A673 (cell line): ENCODE data around the gene HTR1D.

Experiments
- EZH2 ChIP-seq: fragments of 200-600 bp; sonication (generic); IDR thresholded peaks from 2 replicates; pipeline ENCODE4 v1.6.1; 2017; ENCODE audit warnings: borderline replicate concordance, low read depth, mild to moderate bottlenecking, mixed read lengths, antibody characterized with exemption, low read length; ENCODE audit not compliant: poor library complexity, severe bottlenecking
- TF ChIP-seq, protein P1 (sequence below): fragments of 300-800, 200-600 bp; sonication (generic); conservative IDR thresholded peaks from 2 replicates; pipeline ENCODE4 v1.5.1; 2017; ENCODE audit warnings: low read depth, mild to moderate bottlenecking, antibody characterized with exemption, low read length, moderate library complexity, mixed read lengths

DNA sequence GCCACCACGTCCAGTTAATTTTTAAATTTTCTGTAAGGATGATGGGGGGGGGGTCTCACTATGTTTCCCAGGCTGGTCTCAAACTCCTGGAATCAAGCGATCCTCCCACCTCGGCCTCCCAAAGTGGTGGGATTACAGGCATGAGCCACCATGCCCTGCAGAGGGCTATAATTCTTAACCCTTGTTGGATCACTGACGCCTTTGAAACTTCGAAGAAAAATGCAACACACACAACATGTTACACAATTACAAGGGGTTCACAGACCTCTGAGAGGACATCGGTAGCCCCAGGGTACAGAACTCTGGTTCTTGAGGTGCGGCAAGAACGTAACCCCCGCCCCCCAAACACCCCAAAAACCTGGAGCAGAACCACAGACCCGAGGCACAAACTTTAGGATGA lies 40.3 kb downstream of the HTR1D start:
- TF ChIP-seq, protein P1, sequence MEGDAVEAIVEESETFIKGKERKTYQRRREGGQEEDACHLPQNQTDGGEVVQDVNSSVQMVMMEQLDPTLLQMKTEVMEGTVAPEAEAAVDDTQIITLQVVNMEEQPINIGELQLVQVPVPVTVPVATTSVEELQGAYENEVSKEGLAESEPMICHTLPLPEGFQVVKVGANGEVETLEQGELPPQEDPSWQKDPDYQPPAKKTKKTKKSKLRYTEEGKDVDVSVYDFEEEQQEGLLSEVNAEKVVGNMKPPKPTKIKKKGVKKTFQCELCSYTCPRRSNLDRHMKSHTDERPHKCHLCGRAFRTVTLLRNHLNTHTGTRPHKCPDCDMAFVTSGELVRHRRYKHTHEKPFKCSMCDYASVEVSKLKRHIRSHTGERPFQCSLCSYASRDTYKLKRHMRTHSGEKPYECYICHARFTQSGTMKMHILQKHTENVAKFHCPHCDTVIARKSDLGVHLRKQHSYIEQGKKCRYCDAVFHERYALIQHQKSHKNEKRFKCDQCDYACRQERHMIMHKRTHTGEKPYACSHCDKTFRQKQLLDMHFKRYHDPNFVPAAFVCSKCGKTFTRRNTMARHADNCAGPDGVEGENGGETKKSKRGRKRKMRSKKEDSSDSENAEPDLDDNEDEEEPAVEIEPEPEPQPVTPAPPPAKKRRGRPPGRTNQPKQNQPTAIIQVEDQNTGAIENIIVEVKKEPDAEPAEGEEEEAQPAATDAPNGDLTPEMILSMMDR: no peak
- no peak for TF ChIP-seq EZH2
